Smooth muscle cell (in vitro differentiated cells): Measurements from ENCODE around the gene GEMIN8. TPM values are rescaled to one million over a fixed set of nuclear protein-coding genes. Genes with fewer than 3 reads are reported as not detected.

Source experiments
- DNase-seq: peaks from one replicate; lab custom pipeline; 2025; ENCODE audit not compliant: unreplicated experiment; lab: John Stamatoyannopoulos, UW
- H2AFZ ChIP-seq: fragments of 200-600 bp; sonication (generic); 2 replicates; pipeline ENCODE4 v1.6.0; 2016; ENCODE audit warnings: antibody characterized with exemption, low read depth, mild to moderate bottlenecking
- H3F3A ChIP-seq: fragments of 200-600 bp; sonication (generic); 2 replicates; pipeline ENCODE4 v1.6.0; 2017; ENCODE audit warnings: antibody characterized with exemption, low read depth
- H3K27ac ChIP-seq: fragments of 200-600 bp; sonication (generic); 2 replicates; pipeline ENCODE4 v1.5.1; 2016; ENCODE audit warnings: low read depth, mild to moderate bottlenecking
- H3K27me3 ChIP-seq: fragments of 200-600 bp; sonication (generic); 2 replicates; pipeline ENCODE4 v1.6.1; 2016; ENCODE audit warnings: low read depth, mild to moderate bottlenecking
- H3K36me3 ChIP-seq: fragments of 200-600 bp; sonication (generic); 2 replicates; pipeline ENCODE4 v1.5.1; 2016; ENCODE audit warnings: low read depth
- H3K4me1 ChIP-seq: fragments of 200-600 bp; sonication (generic); 2 replicates; pipeline ENCODE4 v1.5.1; 2016; ENCODE audit warnings: low read depth
- H3K4me2 ChIP-seq: fragments of 200-600 bp; sonication (generic); 2 replicates; pipeline ENCODE4 v1.6.0; 2016; ENCODE audit warnings: mild to moderate bottlenecking
- H3K4me3 ChIP-seq: fragments of 200-600 bp; sonication (generic); 2 replicates; pipeline ENCODE4 v1.5.1; 2016; ENCODE audit warnings: mild to moderate bottlenecking
- H3K79me2 ChIP-seq: fragments of 200-600 bp; sonication (generic); 2 replicates; pipeline ENCODE4 v1.6.0; 2016; ENCODE audit warnings: low read depth, mild to moderate bottlenecking
- H3K9ac ChIP-seq: fragments of 200-600 bp; sonication (generic); 2 replicates; pipeline ENCODE4 v1.6.0; 2016; ENCODE audit warnings: low read depth
- H3K9me3 ChIP-seq: fragments of 200-600 bp; sonication (generic); replicated peaks from 2 replicates; pipeline ENCODE4 v1.5.1; 2016; ENCODE audit warnings: low read depth
- H4K20me1 ChIP-seq: fragments of 200-600 bp; sonication (generic); 2 replicates; pipeline ENCODE4 v1.6.0; 2016; ENCODE audit warnings: low read depth
- WGBS: methylation state at CpG from one replicate; pipeline ENCODE4 v1.1.7; 2016; ENCODE audit warnings: low lambda C conversion rate; 5-methylcytosine and 5-hydroxymethylcytosine counted together
- polyA plus RNA-seq: library from polyadenylated mRNA; unstranded; fragments of >200 nt; fragmentation: Nextera tagmentation; extraction: Ambion mirVana; gene quantifications from 2 replicates; pipeline ENCODE4 v1.2.1, GENCODE V29; 2016
- total RNA-seq: library from RNA; depleted of rRNA; stranded (reverse); fragments of >200 nt; gene quantifications from 2 replicates; pipeline ENCODE4 v1.2.3, GENCODE V29; 2014
- TF ChIP-seq, protein P1 (sequence below): fragments of 200-600 bp; sonication (generic); IDR thresholded peaks from 2 replicates; pipeline ENCODE4 v1.5.1; 2017; ENCODE audit warnings: borderline replicate concordance, mild to moderate bottlenecking, antibody characterized with exemption; ENCODE audit not compliant: insufficient read depth, poor library complexity, severe bottlenecking

The GEMIN8 gene
- total and polyA plus RNA-seq, 2 experiments from 2014 or later = 15.8 to 21.5 TPM

DNA sequence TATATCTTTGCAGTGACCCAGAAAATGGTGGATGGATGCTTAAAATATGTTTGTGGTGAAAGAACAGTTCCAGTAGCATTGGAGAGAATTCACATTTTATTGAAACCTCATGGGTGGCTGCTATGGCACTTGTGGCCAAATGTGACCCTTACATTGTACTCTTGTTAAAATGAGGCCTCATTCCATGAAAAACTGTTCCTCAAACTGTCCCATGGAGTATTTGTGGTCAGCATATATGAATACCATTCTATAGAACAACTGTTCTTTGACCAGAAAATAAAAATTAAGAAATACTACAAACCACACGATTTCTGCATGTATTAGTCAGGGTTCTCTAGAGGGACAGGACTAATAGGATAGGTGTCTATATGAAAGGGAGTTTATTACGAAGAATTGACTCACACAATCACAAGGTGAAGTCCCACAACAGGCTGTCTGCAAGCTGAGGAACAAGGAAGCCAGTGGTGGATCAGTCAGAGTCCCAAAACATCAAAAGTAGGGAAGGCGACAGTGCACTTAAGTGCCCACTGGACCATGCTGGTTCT, 35.1 kb downstream of the GEMIN8 start:
- Histone ChIP-seq H3K27me3 (no peaks in the 10 kb centered on the region), H3K27ac (no peak overlapping the region), H4K20me1 (no peaks in the 10 kb centered on the region), H3F3A (no peaks in the 10 kb centered on the region), H2AFZ (no peak overlapping the region), H3K9me3 (no peaks in the 10 kb centered on the region), H3K4me1 (no peaks in the 10 kb centered on the region), H3K9ac (no peak overlapping the region), H3K79me2 (no peaks in the 10 kb centered on the region), H3K4me3 (no peak overlapping the region), H3K36me3 (no peaks in the 10 kb centered on the region), H3K4me2 (no peak overlapping the region)
- 68% methylated on average over 3 of the region's 3 CpGs for WGBS
- DNase-seq = no peak
- TF ChIP-seq, protein P1, sequence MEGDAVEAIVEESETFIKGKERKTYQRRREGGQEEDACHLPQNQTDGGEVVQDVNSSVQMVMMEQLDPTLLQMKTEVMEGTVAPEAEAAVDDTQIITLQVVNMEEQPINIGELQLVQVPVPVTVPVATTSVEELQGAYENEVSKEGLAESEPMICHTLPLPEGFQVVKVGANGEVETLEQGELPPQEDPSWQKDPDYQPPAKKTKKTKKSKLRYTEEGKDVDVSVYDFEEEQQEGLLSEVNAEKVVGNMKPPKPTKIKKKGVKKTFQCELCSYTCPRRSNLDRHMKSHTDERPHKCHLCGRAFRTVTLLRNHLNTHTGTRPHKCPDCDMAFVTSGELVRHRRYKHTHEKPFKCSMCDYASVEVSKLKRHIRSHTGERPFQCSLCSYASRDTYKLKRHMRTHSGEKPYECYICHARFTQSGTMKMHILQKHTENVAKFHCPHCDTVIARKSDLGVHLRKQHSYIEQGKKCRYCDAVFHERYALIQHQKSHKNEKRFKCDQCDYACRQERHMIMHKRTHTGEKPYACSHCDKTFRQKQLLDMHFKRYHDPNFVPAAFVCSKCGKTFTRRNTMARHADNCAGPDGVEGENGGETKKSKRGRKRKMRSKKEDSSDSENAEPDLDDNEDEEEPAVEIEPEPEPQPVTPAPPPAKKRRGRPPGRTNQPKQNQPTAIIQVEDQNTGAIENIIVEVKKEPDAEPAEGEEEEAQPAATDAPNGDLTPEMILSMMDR = no peak

DNA sequence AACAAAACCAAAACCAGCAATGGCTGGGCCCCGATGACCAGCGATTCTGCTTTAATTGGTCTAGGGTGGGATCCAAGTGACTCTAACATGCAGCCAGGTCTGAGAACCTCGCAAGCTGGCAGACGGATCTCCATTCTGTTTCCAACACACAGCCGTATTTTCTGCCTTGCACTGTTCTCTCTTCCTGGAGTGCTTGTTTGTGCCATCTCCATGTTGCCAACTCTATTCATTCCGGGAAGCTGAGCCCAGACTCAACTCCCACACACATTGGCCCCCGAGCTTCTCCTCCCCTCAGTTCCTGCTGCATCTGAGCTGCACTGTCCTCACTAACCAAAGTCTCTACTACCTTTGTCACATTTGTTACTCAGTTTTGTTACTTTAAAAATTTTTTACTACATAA, 35.6 kb downstream of the GEMIN8 start:
- no peaks in the 10 kb centered on the region for H3K79me2 ChIP-seq
- DNase-seq = no peak
- TF ChIP-seq, protein P1 = no peak
- no peaks in the 10 kb centered on the region for H3K27me3 ChIP-seq
- H2AFZ ChIP-seq = no peak overlapping the region
- H3K27ac ChIP-seq = no peak overlapping the region
- H3K36me3 ChIP-seq = no peaks in the 10 kb centered on the region
- H3K4me2 ChIP-seq = no peak overlapping the region
- H3K4me1 ChIP-seq = no peaks in the 10 kb centered on the region
- no peak overlapping the region for H3K4me3 ChIP-seq
- no peak overlapping the region for H3K9ac ChIP-seq
- WGBS = 81% methylated on average over 7 of the region's 7 CpGs
- no peaks in the 10 kb centered on the region for H3F3A ChIP-seq
- H3K9me3 ChIP-seq = no peaks in the 10 kb centered on the region
- H4K20me1 ChIP-seq = no peaks in the 10 kb centered on the region

DNA sequence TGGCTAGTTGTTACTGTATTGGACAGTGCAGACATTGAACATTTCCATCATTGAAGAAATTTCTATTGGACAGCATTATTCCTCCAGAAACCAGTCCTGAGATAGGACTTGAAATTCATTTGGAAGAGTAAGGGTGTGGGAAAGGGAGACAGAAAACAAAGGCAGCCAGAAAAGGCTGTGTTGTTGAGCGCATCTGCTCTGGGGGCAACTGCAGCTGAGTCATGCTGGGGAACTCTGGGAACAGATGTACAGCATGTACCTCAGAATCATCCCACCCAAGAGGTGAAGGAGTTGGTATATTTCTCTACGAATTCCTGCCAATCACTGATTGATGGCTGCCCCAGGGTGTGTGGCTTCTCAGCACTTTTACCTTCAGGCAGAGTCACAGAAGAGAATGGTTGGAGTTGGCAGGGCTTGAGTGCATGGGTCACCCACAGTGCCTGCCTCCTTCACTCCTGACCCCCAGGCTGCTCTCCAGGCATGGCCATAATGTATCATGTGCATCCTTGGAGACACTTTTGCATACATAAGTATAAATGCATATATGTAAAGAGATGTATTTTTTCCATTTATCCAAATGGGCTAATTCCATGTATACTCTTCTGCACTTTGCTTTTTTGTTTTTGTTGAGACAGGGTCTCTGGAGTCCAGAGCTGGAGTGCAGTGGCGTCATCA, 39.4 kb downstream of the GEMIN8 start:
- 64% methylated on average over 3 of the region's 3 CpGs for WGBS
- TF ChIP-seq, protein P1 = no peak

More for the DNA sequence above, 39.4 kb downstream of the GEMIN8 start:
- DNase-seq = no peak
- Histone ChIP-seq H3K4me1 (no peaks in the 10 kb centered on the region), H3F3A (no peaks in the 10 kb centered on the region), H3K9me3 (no peaks in the 10 kb centered on the region), H3K4me3 (no peak overlapping the region), H3K79me2 (no peaks in the 10 kb centered on the region), H4K20me1 (no peaks in the 10 kb centered on the region), H3K4me2 (no peak overlapping the region), H3K27ac (no peak overlapping the region), H3K27me3 (no peaks in the 10 kb centered on the region), H2AFZ (no peak overlapping the region), H3K36me3 (no peaks in the 10 kb centered on the region), H3K9ac (no peak overlapping the region)
